ENCODE results near the gene SNAP47.

The SNAP47 gene

DNA sequence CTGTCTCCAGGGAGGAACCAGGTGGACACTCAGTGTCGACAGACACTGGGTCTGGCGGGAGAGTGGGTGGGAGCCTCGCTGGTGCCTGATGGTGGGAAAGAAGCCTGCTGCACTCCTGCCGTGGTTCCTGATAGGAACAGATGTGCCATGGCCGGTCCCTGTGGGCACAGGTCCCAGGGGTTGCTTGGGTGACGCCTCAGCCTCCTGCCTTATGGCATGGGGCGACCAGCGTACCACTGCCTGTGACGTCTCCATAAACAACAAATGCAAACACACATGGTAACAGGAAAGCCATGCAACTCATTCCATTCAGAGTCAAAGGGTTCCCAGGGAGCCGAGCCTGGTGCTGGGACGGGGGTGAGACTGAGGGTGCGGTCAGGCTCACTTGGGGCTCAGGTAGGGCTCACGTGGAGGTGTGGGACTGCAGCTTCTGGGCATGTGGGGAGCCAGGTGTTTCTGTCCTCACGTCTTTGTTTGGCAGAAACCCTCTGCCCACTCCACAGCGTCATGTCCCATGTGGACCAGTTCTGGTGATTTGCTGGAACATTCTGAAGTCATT, 34.8 kb downstream of the SNAP47 start:
- DNase-seq: no peak

DNA sequence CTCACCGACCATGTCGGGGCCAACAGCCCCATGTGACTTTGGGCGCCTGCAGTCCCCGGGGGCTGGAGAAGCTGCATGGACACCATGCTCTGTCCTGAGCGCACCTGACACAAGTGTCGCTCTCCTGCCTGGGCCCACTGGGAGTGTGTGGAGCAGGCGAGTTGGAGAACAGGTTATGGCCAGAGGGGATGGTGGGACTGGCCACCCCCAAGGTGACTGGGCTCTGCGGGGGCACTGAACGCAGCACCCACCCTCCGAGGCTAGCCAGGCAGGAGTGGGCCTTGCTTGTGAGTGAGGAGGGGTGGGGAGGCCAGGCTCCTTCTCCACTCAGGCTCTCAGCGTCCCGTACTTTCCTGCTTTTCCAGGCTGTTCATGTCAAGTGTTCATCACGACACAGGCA, 35.6 kb downstream of the SNAP47 start:
- DNase-seq: no peak

DNA sequence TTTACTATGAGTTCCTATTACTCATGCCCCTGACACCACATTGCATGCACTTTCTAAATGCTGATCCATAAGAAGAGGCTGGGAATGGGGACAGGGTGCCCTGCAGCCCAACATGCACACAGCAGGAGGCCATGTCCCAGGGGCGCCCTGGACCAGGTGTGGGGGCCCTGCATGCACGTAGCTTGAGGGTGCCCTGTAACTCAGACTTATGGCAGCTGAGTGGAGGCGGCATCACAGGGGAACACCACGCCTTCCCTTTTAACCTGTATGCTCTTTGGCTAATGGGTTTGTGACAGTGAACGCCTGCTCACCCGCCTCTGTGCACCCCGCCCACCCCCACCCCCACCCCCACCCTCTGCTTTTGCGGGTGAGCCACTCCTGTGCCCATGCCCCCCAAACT, 36.1 kb downstream of the SNAP47 start:
- DNase-seq: no peak

DNA sequence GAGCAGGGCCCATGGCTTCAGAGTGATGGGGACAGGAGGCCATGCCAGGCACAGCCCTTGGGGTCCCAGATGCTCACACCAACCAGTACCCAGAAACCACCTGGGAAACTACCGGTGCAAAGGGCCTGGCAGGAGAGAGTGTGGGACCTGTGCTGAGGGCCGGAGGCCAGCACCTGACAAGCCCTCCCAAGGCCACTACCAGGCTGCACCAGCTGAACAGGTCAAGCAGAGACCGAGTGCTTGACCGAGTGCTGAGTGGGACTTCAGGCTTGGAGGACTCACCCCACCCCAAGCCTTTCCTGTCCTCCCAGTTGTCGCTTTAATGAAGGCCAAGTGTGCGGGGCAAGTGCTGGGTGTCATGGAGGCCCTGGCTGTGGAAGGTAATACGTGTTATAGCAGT, 36.5 kb downstream of the SNAP47 start:
- DNase-seq: no peak

DNA sequence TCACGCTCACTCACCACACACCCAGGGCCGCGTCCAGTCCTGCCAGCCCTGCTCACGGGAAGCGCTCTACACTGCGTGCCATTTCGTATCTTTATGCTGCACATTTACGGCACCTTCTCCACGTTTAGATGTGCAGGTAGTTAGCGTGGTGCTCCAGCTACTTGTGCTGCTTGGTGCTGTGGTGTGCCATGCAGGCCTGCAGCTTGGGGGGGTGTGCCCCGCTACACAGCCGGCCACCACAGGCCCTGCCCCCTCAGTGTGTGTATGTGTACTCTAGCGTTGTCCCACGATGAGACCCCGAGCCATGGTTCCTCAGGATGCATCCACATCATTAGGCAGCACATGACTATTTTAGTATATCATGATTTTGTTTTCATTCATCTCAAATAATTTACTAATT, 38.3 kb downstream of the SNAP47 start:
- DNase-seq: no peak

DNA sequence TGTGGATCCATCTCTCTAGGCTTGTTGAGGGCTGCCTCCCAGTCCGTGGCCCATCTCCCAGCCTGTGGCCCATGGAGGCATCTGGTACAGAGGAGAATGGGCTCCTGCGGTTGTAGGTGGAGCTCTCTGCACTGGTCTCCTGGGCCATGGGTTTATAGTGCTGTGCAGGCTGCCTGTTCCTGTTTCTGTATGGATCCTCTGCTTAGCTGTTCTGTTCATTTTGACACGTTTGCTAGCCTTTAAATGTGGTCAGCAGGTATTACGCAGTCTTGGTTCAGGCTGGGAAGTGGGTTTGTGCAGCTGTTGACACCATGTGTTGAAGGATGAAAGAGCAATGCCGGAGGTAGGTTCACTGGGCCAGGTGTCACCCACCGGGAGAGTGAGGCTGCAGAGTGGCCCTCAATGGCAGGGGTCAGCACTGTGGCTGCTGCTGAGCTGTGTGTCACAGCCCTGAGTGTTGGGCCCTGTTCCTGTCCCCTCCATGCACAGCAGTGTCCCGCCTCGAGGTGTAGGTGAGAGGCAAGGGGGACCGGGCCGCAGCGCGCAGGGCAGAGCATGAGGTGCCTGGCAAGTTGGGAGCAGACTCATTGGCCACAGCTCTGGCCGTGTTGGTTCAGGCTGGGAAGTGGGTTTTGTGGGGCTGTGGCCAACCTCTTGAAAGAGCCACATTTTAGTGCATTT, 39.0 kb downstream of the SNAP47 start:
- DNase-seq: no peak

DNA sequence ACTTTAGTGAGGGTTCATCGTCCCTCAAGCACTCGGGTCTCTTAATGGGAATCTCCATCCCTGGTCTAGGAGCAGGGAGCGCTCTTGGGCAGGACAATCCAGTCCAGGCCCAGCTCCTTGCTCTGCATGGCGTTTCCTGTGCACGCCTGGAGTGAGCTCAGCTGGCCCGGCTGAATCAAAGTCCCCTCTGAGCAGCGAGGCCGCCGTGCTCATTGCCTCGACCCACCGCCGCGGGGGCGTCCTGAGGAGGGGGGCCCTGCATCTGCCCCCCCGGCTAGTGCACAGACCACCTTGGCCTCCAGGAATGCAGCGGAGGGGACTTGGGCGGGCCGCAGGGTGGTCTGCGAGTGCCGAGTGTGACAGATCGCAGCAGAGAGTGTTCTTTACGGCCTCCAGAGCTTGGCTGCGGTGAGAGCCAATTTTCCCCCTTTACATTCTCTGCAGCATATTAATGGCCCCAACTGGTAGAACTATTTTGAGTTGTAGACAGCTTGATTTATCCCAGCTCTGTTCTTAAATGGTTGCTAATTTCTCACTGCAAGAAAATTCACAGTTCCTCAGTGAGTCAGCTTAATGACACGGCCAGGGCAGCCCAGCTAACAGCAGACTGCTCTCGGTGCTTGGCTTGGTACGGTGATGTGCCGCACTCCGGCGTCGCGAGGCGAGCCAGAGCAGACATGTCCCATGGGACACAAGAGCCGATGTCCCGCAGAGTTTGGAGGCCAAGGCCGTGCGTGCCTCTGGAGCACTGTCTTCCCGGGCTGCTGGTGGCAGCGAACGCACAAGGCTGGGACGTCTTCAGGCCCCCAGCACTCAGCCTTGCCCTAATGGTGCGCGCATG, 39.8 kb downstream of the SNAP47 start:
- no peak for DNase-seq

DNA sequence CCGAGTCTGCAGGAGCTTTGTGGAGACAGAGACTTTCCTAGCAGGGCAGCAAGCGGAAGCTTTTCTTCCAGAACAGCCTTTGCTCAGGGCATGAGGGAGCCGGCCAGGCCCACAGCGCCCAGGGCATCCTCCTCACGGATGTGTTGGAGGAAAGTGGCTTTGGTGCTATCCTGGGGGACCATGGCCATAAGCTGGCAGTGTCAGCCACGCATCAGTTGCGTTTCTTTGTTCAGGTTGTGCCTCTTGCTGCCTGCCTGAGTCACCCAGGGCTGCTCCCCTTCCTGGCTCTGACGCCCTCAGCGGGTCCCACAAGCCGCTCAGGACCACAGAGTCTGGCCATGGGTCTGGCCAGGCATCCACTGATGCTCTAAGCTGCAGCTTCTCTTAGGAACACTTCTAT, 40.6 kb downstream of the SNAP47 start:
- no peak for DNase-seq

DNA sequence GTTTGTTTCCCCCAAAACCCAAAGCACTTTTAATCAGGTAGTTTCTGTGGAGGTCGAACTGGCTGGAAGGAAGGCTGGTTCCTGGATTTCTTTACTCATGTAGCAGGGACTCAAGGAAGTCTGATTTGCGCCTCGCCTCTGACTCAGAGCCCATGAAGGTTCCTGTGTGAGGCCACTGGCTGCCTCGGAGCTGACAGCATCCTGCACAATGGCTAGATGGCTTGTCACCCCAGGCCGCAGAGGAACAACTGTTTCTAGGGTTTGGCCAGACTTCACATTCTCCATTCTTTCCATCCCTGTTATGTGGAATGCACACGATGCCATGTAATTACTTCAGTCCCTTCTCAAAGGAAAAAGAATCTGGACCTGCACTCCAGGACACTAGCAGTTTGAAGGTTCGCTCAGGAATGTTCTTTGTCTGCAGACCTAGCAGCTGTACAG, 41.1 kb downstream of the SNAP47 start:
- DNase-seq: no peak

DNA sequence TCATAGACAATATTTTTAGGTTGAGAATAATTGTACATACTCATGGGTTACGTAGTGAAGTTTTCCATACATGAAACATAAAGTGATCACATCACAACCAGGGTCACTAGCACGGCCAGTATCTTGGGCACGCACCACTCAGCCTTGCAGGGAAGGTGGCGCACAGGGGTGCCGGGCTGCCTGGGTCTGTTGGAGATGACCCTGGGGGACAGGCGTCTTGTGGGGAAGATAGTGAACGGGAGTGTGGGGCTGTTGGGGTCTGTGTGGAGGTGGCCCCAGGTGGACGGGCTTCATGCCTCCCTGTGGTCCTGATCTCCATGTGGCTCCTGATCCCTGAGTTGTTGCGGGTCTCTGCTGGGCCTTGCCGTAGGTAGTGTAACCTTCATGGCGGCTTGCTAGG, 41.9 kb downstream of the SNAP47 start:
- no peak for DNase-seq

DNA sequence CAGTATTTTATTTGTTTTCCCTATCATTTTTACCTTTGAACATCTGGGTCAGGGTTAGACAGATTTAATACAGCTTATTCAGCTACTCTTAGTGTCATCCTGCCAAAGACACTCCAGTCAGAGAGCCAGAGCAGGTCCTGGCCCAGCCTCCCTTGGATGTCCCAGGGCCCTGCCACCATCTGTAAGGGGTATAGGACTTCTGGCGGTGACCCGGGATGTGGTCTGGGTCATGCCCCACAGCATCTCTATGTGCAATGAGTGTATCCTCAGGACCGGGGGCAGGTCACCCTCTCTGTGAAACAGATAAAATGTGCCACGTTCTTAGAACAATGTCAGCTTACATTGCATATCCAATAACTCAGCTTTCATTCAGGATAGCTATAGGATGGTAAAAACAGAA, 42.4 kb downstream of the SNAP47 start:
- no peak for DNase-seq

DNA sequence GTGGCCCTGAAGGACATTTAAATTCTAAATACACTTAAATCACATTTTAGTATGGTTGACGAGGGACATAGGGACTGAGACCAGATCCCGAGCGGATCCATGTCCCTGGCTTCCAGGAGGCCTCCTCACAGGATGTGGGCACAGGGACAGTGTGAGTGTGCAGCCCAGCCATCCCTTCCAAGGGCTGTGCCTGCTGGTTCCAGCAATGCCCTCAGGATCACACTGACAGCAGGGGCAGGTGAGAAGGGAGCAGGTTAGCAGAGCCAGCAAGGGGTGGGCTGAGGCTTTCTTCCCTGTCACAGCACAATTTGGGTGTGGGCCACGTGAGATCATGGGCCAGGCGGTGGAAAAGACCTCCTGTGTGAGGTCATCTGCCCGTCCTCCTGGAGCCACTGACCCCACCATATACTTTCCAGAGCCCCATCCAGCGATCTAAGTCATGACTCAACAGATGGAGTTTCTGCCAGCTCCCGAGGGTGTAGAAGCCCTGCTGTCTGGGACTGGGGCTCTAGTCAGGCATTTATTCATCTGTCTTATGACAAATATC, 43.2 kb downstream of the SNAP47 start:
- no peak for DNase-seq

DNA sequence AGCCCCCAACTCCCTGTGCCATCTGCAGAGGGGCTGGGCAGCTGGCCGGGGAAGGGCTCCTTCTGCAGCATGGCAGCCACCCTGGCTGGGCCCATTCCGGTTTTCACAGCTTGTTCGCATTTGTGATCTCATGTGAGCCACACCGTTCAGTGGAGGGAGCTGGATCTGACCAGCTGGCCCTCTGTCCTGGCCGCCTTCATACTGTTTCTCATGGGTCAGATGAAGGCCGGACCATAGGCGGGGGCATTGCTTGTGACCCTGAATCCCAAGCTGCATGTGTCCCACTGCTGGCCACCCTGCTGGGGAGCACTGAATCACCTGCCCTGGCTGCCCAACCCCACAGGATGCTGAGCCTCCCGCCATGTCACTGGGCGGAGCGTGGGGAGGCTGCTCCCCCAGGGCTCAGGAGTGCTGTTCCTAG, 43.8 kb downstream of the SNAP47 start:
- DNase-seq: no peak

DNA sequence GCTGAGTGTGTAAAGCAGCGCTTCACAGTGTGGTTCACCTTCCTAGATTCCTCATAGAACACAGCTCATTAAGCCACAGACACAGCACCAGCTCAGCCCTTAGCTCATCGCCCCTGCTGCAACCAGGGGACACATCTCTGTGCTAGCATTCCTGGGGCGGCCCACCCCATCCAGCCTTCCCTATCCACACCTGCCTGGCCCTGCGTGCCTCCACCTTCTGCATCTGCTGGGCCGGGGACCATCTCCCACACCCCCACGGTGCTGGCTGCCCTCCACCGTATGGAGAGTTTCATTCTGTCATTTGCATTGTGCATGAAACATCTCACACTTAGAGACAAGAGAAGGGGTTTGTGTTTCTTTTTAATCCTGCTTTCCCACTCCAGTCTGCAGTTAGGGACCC, 44.5 kb downstream of the SNAP47 start:
- DNase-seq: no peak

DNA sequence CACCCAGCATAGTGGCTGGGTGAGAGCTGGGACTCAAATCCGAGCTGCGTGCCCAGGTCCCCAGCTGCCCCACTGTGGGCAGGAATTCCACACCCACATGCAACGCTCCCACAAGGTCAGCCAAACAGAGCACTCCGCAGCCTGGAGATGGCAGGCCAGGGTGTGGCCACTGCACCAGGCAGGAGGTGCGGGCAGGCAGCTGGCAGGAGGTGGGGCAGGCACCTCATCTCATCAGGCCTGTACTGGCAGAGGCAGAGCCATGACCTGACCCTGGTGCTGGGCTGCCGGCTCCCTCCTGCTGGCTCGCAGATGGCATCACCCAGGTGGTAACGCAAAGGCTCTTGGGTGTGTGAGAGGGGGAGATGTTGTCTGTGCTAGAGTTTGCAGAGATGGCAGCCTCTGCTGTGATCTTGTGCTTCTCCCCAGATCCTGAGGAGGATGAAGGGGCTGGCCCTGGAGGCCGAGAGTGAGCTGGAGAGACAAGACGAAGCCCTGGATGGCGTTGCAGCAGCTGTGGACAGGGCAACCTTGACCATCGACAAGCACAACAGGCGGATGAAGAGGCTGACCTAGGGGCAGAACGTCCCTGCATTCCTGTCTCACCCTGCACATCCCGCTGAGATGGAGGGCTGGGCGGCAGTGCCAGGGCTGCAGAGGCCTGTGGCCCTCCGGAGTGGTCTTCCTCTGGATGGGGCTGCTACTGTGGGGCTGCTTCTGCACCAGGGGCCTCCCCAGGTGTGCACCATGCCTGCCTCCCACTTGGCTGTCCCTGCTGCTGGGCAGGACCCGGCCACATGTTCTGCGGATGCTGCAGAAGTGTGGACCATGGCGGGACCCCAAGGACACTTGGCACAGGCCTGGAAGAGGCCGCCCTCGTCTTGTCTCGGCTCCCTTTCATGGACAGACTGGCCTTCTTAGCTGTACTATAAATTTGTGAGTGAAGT, 45.1 kb downstream of the SNAP47 start:
- no peak for DNase-seq

DNA sequence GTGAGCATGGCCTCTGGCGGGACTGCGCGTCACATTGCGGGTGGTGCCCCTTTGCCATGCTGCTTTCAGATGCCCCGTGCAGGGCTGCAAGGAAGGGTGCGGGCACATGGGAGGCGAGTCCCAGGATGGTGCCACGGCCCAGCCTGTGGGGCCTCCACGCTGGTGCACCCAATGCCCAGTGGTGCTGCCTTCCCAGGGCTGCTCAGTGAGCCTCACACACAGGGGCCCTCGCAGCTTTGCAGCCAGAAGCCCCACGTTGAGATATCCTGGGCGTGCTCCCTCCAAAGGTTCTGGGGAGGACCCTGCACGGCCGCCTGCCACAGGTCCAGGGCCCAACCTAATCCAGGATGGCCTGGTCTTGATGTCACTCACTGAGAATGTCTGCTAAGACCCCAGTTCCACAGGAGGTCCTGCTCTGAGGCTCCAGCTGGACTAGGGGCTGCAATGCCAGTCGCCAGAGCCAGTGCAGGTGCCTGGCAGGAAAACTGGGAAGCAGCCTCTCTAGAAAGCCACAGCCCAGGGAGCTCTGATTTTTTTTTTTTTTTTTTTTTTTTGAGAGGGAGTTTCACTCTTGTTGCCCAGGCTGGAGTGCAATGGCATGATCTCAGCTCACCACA, 46.2 kb downstream of the SNAP47 start:
- no peak for DNase-seq

DNA sequence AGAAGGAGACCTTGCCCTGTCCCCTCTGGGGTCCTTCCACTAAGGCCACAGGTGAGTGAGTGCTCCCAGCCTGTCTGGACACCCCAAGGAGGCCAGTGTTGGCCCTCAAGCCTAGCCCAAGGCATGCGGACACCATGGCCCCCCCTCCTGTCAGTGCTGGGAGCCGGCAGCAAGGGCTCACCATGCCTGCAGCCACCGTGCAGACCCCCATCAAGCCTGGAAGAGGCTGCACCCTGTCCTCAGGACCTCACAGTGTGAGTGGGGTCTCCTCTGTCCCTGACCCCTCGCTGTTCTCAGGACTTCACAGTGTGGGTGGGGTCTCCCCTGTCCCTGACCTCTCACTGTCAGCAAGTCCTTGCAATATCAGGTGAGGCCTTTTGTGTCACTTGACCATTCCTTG, 47.0 kb downstream of the SNAP47 start:
- DNase-seq: no peak

DNA sequence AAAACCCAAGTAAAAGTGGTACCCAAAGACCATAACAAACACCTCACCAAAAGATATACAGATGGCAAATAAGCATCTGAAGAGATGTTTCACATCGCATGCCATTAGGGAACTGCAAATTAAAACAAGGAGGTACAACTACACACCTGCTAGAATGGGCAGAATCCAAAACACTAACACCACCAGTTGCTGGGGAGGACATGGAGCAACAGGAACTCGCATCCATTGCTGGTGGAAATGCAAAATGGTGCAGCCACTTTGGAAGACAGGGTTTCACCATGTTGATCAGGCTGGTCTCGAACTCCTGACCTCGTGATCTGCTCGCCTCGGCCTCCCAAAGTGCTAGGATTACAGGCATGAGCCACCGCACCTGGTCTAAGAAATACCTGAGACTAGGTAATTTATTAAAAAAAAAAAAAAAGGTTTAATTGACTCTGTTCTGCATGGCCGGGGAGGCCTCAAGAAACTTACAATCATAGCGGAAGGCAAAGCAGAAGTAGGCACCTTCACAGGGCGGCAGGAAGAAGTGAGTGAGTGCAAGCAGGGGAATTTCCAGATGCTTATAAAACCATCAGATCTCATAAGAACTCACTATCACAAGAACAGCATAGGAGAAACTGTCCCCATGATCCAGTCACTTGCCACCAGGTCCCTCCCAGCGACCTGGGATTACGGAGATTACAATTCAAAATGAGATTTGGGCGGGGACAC, 50.0 kb downstream of the SNAP47 start:
- no peak for DNase-seq

DNA sequence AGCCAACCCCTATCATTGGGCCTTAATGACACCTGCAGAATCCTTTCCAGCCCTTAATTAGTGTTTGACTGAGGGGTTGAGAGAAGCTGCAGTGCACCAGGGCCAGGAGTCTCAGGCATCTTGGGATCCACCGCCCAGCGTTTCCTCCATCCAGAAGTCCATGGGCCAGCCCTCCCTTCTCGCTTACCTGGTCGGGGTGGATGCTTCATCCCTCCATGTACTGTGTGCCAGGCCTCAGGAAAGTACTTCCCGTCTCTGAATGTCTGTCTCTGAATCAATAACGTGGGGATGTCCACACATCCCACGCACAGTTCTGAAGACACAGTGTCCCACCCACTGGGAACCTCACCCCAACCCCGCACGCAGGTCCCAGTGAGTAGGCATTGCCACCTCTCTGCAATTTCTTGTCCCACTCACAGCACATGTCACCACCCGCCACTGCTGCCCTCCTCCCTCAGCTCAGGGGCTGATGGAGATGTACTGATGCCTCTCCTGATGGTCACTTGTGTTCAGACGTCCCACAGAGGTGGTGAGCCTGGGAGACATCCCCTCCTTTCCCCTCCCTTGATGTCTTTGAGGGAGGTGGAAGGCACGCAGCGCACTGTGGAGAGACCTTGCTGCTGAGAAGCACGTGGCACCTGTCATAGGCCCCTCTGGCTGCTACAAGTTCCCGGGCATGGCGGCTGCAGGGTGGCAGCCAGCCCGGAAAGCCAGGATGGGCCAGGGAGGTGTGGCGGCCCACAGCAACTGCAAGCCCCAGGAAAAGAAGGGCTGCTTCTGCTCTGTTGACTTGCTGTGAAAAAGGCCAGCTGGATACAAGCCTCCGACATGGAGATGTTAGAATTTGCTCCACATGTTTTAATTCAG, 50.8 kb downstream of the SNAP47 start:
- DNase-seq: no peak

DNA sequence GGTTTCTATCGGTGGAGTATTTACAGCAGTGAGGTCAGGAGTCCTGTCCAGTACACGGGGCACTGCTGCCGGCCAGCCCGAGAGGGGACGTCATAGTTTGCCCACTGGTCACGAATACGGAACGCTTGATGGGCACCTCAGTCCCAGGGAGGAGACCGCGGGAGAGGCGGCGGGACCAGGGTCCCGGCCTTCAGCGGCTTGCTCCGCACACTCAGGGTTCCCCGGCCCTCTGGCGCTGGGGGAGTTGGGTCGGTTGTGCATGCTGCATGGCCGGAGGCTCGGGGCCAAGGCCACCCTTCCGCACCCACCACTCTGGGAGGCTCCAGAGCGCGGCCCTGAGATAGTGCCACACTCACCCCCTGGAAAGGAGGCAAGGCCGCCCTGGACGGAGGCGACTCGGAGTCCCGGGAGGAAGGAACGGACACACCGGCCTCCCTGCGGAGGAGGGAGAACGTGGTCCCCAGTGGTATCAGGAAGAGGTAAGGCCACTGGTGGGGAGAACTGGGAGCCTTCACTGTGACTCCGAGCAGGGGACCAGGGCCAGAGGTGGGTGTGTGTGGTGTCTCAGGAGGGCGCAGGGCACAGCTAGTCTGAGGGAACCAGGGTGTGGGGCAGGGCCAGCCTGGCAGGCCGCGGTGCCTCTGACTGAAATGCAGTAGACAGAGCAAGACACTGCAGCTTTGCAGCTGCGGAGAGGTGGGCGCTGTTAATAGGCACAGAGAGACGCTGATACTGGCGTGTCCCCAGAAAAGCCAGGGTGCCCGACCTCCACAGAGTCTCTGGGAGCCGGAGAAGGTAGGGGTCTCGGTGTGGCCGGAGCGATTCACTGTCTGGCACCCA, 51.7 kb downstream of the SNAP47 start:
- no peak for DNase-seq
